NOMO-1 treated with dmso at 0.1 percent for 144 hours (cell line): ENCODE measurements around the gene ZFAND3.

Experiments used
- DNase-seq: peaks from one replicate; lab custom pipeline; 2025; ENCODE audit not compliant: unreplicated experiment; lab: John Stamatoyannopoulos, UW

ZFAND3 gene

DNA sequence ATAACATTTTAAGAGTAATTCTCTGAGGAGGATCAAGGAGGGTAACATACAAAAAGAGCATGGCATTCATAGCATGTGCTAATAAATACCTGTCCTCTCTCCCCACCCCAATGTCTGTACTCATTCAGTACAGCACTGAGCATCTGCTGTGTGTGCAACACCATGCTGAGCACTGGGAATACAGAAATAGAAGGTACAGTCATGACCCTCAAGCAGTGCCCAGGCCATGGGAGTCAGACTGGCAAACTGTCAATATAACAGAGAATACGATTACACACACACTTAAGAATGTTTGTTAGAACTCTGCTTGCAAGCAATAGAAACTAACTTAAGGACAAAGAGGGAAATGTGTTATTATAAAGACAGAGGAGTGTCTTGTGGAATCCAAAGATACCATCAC, 24.7 kb upstream of the ZFAND3 start:
- DNase-seq, result no peak

DNA sequence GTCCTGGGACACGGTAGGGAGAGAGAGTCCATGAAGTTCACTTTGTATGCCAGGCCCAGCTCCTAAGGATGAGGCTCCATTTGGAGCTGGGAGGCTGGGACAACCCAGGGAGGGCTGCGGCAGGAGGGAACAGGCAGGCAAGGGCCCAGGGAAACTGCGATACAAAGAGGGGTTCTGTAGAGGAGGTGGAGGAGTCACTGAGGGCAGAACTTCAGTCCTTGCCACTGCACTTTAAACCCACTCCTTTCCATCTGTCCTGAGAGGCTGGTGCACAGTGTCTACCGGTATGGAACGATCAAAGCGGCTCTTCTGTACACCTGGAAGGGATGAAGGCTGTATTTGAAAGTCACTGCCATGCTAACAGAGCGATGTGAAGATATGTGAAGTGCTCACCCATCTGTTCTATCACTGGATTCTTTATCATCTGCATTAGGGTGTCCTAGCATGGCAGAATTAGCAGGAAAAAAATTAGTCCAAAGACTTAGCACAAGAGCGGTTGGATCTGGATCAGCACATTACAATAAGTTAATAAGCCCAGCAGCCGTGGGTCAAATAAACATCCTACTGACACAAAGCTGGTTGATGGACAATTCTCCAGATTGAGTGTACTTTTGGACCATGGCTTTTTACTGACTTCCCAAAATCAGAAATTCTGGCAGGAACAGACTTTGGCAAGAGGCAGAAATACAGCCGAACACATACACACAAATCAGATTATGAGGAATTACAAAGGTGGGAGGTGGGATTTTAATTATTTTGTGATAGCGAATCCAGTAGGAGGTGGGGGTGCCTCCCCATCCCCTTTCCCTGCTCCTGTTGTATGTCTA, 20.9 kb upstream of the ZFAND3 start:
- no peak for DNase-seq

DNA sequence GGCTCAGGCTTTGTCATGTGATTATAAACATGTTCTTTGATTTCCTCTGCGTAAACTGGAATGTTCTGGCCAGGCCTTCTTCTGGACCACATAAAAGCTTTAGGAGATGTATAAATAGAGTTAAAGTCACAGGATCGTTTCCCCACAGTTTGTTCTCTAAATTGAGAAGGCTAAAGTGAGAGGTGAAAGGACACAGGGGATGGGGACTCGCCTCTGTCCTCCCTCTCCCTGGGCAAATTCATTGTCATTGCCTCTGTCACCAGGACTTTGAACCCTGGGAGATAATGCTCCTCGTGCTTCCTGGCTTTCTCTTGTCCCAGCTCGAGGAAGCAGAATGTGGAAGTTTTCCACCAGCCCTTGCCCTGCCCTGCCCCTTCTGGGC, 20.3 kb upstream of the ZFAND3 start:
- DNase-seq, result no peak

DNA sequence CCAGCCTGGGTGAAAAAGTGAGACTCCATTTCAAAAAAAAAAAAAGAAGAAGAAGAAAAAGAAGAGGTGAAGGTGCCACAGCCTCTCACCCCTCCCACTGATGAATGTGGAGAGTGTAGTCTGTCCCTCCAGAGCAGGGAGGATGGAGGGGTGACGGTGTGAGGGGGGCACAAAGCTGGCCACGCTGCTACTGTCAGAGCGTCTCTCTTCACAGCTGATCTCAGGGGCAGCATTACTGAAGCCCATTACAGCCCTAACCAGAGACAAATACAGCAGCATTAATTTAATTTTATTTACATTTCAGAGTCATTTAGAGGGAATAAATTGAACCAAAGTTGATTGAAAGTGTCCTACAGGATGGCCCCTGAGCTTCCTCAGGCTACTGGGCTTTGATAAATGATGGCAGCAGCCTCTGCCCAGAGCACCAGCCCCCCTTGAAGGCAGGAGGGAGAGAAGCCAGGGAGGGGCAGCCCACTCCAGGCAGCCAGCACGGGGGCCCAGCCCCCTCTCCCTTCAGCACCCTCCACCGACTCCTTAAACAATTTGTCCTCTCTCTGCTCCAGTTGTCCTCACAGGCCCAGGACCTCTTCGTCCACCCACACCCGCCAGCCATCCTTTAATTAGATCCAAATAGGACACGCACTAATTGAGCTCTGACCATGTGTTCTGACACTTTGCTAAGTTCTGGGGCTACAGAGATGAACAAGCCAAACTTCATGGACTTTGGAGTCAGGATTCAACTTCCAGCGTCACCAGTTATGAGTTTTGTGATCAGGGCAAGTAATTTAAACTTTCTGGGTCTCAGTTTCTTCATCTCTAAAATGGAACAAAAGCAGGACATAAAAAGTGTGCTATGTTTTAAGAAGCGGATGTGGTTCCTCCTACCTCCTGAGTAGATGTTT, 18.6 kb upstream of the ZFAND3 start:
- DNase-seq, result no peak

DNA sequence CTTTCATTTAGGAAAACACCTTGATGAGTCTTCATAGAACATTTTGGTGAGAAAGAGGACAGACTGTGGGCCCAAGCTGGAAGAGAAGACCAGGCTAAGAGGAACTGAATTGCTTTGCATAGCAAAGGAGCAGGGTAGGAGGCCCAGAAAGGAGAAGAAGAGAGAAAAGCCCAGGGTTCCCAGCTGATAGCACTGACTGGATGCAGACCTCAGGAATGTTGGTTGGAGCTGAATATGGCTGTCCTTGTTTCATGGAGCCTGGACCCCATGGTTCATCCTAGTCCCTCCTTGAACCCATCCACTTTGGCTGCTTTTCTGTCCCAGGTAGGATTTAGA, 18.0 kb upstream of the ZFAND3 start:
- DNase-seq, result no peak

DNA sequence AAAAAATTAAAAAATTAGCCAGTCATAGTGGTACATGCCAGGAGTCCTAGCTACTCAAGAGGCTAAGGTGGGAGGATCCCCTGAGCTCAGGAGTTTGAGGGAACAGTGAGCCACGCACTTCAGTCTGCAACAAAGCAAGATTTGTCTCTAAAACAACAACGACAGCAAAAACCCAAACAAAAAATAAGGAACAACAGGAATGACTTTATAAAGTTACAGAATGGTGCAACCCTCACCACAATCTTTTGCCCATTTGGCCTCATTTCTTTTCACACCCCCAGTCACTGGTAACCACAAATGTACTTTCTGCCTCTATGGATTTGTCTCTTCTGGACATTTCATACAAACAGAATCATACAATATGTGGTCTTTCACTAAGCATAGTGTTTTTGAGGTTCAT, 16.7 kb upstream of the ZFAND3 start:
- DNase-seq, result peak; percentile 40

DNA sequence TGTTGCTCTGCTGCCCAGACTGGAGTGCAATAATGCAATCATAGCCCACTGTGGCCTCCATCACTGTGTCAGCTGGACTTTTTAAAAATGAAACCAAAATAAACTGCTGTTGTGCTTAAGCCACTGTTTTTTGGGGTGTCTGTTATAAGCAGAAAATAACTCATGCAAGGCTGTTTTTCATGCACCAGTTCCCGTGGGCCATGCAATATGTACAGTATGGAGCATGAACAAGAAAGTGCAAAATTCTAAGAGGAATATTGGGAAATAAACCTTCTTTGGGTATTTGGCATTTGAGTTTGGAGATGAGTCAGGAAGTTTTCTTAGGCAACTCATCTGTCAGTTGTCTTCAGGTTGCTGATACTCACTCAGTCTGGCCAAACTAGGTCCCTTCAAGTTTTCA, 14.9 kb upstream of the ZFAND3 start:
- DNase-seq, result no peak

DNA sequence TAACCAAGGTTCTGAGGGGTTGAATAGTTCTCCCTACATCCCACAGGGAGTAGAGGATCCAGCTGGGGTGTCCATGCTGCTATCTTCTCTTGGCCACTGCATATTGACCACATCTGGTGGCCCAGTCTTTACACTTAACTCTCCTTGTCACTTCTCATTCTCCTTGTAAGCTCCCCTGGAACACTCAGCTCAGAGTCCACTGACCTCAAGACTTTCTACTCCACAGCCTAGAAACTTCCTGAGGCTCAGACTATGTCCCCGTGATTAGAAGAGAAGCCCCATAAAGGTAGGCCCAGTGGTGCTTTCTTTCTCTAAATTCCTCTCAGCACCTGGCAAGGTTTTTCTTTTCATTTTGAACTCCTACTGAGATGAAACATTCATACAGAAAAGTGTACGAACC, 13.3 kb upstream of the ZFAND3 start:
- DNase-seq, result no peak

DNA sequence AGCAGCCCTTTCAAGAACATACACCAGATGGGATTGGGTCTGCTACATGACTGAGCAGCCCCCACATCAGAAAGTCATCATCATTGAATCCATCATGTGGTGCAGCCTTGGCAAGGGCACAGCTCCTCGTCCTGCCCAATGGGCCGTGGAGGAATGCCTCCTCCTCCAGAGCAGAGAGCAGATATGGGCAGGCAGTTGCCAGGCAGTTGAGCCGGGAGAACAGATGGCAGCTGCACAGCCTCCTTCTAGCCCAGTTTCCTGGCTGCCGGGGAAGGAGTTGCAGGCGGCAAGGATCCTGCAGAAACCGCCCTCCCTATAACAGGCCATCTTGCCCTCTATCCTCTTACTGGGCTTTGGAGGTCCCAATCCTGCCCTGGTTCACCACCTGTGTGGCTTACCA, 11.9 kb upstream of the ZFAND3 start:
- no peak for DNase-seq

DNA sequence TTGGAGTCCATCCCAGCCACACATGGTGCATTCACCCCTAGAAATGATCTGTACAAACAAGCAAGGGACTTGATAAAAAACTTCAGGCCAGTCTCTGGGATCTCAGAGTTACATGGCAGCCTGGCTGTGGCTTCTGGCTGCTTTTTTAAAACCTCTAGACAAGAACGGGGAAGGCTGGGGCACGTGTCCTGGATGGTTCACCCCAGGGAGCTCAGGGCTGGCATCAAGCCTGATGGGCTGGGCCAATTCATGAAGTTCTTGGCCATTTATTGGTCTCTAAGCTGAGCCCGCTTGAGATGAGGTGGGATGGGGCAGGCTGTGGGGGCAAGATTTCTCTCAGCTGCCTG, 10.4 kb upstream of the ZFAND3 start:
- no peak for DNase-seq

DNA sequence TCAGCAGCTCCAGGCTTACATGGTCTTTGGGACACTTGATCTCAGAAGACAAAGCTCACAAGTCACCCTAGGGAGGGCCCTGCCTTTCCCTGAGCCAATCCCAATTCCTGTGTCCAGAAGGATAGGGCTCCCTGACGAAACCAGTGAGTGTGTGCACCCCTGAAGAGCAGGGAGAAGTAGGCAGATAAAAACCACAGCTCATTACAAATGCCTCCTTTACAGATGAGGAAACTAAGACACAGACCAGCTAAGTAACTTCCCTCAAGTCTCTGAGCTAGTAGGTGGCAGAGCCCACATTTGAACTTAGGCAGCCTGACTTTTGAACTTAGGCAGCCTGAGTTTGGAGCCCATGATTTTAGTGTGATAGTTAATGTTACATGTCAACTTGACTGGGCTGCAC, 6.7 kb upstream of the ZFAND3 start:
- no peak for DNase-seq

DNA sequence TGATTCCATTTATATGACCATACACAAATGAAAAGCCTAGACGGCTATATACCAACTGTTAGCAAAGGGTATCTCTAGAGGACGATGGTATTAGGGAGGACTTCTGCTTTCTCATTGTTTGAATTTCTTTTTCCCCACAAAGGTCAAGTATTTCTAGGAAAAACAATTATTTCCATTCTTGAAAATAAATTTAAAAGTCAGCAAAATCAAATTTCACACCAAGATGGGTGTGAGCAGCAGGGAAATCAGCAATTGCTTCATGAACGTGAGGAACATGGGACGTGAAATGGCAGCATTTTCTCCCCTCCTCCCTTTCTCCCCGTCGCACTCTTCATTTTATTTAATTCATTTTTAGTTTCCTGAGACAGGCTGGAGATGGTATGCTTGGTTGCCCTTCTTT, 5.2 kb upstream of the ZFAND3 start:
- DNase-seq, result no peak

DNA sequence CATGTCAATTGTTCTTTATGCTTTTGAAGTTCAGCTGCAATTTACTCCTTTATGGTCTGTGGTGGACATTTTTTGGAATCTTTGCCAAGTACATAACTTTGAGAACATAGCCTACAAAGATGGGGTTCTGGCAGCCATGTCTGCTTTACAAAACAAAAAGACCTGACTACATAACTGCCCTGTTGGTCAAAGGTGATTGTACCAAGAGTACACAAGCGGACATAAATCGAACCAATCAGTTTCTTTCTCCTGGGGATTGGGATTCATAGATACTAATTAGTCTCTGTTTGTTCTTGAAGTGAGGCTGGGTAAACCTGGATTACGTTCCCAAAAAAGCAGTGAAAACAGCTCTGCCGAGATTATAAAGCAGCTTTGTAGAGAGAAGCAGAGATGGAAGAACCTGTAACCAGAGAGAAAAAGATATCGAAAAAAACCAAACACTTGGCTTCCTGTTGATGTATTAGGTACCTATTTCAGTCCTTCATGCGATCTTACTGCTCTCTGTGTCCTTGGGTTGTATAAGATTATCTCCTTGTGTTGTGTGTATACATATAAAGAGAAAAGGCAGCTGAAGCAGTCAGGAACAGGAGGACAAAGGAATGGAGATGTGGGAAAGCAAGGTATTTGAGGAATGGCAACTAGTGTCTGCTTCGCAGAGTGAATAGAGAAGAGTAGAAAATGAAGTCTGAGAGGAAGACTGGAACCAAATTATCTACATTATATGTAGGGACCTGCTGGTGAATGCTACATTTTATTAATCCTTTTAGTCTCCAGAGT, 2.7 kb upstream of the ZFAND3 start:
- no peak for DNase-seq

DNA sequence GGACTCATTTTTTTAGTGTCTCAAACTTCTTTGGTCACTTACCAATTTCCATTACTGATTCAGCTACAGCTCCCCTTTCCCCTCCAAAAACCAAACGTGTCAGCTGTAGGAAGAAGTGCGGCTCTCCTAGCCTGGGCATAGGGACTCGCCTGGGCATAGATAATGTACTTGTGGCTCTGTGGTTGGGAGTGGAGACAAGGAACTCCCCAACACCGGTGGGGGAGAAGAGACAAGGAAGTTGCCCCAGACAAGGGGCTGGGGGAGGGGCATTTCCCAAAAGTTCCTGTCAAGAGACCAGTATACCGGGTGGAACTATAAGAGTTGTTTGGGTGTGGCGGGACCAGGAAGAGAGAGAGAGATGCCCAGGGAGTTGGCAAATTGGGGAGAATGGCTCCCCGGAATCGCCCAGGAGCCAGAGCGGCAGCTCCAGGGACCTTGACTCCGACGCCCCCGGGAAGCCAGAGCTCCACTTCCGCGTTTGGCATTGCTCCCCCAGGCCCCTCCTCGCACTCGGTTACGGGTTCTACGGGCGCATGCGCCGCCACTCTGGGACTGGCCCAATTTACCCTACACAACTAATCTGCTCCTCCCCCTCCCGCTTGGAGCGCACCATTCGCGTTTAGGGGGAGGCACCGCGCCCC, 871 bp upstream of the ZFAND3 start:
- DNase-seq, result peak; percentile 96

DNA sequence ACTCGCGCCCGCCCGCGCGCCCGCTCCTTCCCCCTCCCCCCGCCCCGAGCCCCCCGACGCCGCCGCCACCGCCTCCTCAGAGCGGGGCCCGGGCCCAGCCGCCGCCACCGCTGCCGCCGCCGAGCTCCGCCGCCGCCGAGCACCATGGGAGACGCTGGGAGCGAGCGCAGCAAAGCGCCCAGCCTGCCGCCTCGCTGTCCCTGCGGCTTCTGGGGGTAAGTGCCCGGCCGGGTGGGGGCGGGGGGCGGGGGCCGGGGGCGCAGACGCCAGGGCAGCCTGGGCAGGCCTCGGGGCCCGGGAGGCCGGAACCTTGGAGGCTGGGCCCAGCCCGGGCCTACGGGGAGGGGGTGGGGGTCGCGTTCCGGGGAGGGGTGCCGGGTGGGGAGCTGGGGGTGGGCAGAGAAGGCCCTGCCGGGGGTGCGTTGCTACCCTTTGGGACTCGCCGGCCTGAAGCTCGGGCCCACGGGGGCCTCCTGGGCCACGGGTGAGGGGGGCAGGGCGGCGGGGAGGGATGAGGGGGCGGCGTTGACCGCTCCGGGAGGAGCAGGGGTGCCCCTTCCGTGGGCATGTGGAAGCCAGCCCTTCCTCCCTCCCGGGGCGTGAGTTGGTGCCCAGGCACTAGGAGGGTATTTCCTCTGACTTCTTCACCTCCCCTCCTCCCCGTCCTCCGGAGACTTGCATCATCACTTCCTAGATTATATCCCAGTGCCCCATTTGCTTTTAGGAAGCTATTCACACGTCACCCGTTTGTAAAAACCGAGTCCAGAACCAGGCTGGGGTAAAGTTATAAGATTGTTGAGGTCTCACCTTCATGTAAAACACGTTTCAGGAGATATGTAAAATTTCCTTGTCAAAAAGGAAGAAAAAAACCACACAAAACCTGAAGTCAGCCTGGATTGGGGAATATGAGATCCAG, 533 bp downstream of the ZFAND3 start:
- no peak for DNase-seq

DNA sequence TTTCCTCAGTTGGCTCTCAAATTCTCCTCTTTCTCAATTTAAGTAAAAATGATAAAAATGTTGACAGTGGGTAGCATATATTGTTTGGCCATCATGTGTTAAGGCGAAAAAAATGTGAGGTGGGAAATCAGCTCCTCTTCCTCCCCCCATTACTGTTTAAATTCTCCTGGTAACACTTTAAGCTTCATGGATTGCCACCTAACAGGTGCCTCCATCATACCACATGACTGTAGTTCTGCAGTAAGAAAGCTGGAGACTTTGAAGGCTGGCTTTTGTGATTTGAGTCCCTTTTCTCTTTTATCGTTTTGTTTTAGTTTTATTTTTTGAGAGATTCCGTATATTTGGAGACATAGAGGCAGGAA, 1.2 kb downstream of the ZFAND3 start:
- no peak for DNase-seq

DNA sequence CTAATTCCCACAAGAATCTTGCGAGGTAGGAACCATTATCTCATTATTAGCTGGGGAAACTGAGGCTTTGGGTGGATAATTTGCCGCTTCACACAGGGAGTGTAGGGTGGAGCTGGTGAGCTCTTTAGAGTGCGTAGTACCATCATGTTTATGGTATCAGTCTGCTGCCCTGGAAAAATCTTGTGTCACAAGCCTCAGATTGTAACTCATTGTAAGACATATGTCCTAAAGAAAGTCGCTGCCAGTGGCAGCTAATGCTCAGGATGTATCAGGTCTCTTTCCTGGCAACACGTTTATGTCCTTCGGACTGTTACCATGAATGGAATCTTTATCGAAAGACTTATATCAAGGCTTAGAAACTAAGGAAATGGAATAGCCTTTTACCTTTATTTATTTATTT, 1.9 kb downstream of the ZFAND3 start:
- DNase-seq, result no peak

DNA sequence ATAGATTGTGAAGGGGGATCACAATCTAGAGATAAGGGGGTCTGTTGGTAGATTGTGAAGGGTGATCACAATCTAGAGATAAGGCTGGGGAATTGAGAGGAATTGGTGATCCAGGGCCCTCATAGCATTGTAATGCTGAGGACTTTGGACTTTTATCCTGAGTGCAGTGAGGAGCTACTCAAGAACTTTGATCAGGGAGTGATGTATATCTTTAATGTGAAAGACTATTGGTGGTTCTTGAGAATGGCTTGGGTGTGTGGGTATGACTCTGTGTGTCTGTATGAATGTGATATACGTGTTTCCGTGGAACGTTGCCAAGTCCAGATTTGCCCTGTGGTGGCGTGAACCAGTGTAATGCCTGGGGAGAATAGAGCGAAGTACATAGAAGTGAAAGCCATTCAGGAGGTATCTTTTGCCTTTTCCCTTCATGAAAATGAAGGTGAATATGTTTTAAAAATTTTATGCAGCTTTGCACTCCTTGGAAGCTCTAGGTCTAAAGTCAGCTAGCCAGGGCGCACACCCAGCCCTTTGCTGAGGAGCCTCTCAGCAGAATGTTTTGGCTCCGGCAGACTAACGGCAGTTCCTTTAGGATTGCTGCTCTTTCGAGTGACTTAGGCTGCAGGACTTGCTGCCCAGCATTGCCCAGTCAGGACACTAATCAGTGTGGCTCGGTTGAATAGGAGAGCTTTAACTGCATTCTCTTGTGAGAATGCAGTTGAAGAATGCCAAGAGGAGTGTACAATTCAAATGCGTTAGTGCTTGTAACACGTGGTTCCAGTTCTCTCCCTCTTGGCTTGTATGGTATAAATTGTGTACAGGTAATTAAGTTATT, 3.5 kb downstream of the ZFAND3 start:
- DNase-seq, result no peak

DNA sequence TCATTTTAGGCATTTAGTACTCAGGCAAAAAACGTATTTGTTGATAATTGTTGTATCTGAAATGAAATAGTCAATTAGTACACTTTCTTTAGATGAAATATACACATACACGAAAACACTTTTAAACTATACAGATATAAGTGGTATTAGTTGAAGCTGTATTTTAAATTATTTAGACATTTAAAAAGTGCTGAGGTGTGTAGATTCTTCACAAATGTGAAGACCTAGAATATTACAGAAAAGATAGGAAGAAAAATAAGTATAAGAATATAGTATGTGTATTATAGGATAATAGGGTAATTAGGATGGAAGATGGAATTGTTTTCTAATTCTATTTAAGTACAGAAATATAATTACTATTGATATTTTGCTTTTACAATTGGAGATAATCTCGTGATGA, 4.6 kb downstream of the ZFAND3 start:
- DNase-seq, result no peak

DNA sequence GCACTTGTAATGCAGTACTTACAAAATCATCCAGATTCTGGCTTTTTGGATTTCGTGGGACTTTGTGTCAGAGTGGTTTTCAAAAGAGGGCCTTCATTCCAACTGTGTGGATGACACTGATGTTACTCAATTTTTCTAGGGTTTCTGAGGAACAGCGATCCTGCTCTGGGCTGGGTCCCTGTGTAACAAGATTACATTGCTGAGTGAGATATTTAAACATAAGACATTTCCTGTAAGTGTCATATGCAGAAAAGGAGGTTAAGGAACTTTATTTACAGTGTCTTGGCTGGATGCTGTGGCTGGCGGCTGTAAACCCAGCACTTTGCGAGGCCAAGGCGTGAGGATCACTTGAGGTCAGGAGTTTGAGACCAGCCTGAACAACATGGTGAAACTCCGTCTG, 6.7 kb downstream of the ZFAND3 start:
- no peak for DNase-seq
